Breast epithelium (tissue), 3 donors: ENCODE measurements around the gene STARD3.

Experiments used
- CTCF ChIP-seq, 3 donors: fragments of 450-650 bp; IDR thresholded peaks; one replicate each; pipeline ENCODE4 v1.5.1; 2016 to 2017; ENCODE audit warnings: antibody characterized with exemption in 3 of 3, mild to moderate bottlenecking in 3 of 3, moderate library complexity in 3 of 3
- POLR2A ChIP-seq: fragments of 450-650 bp; IDR thresholded peaks from one replicate; pipeline ENCODE4 v1.6.1; 2016; ENCODE audit warnings: antibody characterized with exemption, mild to moderate bottlenecking, moderate library complexity
- POLR2AphosphoS5 ChIP-seq, 3 donors: sonication (generic); formaldehyde crosslinking; IDR thresholded peaks; one replicate each; pipeline ENCODE4 v1.6.1; 2017; ENCODE audit warnings: antibody characterized with exemption in 3 of 3

DNA sequence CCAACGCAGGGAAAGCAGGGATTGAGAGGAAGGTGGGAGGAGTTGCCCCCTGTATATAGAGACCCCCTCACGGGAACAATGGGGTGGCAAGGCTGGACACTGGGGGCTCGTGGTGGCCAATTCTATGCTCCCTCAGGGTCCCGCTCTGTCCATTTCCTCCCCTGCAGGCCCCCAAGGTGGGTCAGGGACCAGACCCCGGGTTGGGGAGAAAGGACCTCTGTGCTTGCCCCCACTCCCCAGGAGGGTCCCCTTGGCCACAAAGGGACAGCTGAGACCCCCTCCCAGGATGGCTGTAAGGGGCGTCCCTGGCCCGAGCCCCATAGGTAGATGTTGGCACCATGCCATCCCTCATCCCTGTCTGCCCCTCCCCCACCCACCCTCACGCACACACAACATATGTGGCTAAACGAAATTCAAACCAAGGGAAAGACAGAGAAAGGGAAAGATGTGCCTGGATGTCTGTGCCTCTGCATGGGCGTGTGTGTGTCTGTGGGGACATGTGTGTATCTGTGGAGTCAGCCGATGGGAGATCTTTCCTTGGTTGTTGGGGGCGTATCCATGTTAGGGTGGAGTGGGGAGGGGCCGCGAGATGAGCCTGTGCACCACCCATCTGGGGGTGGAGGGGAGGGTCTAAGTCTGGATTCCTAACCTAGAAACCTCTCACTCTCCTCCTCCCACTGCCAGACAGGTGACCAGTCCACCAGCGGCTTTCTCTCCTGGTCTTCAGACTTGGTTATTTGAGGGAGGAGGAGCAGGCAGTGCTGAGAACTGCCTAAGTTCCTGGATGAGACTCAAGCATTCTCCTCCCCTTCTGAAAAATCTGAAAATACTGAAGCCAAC, 28.6 kb upstream of the STARD3 start:
- TF ChIP-seq POLR2AphosphoS5 (IDR thresholded peaks at IDR 0.05) = no peak
- TF ChIP-seq CTCF (IDR thresholded peaks at IDR 0.05) = no peak
- no peak for TF ChIP-seq POLR2A
